A673 (cell line): ENCODE results near the gene EIF4G1. TPM values are rescaled to one million over a fixed set of nuclear protein-coding genes. Genes with fewer than 3 reads are reported as not detected.

Source experiments
- BruUV-seq: library from RNA; stranded (reverse); fragments of 400-500 nt; replicated peaks from 2 replicates; lab custom pipeline; 2021; lab: Mats Ljungman, UMichigan
- CTCF ChIA-PET: fragments of 300-600 bp; sonication (Branson Sonifier 250); formaldehyde crosslinking; loops from one replicate; lab custom pipeline; 2022; ENCODE audit warnings: antibody characterized with exemption; lab: Charles Lee
- POLR2A ChIA-PET: fragments of 300-600 bp; sonication (Branson Sonifier 250); formaldehyde crosslinking; loops from one replicate; lab custom pipeline; 2022; ENCODE audit warnings: antibody characterized with exemption; ENCODE audit not compliant: low non-redundant PET; lab: Charles Lee
- DNase-seq: peaks from one replicate; pipeline ENCODE4 v3.0.0-alpha.2; 2015; ENCODE audit warnings: low spot score
- H3K27ac ChIP-seq: fragments of 200-600 bp; sonication (generic); 2 replicates; pipeline ENCODE4 v1.5.1; 2016; ENCODE audit warnings: mixed run types, low read depth, mild to moderate bottlenecking, mixed read lengths, antibody characterized with exemption, low read length; ENCODE audit not compliant: poor library complexity, severe bottlenecking
- H3K27me3 ChIP-seq: fragments of 200-600 bp; sonication (generic); replicated peaks from 2 replicates; pipeline ENCODE4 v1.6.1; 2017; ENCODE audit warnings: mixed run types, low read depth, mild to moderate bottlenecking, mixed read lengths, antibody characterized with exemption, low read length; ENCODE audit not compliant: insufficient read depth, poor library complexity
- H3K36me3 ChIP-seq: fragments of 200-600 bp; sonication (generic); 2 replicates; pipeline ENCODE4 v1.6.1; 2016; ENCODE audit warnings: mixed run types, mild to moderate bottlenecking, mixed read lengths, antibody characterized with exemption, low read length; ENCODE audit not compliant: insufficient read depth, poor library complexity, severe bottlenecking
- H3K4me1 ChIP-seq: fragments of 200-600 bp; sonication (generic); 2 replicates; pipeline ENCODE4 v1.6.1; 2017; ENCODE audit warnings: mixed run types, mild to moderate bottlenecking, mixed read lengths, antibody characterized with exemption, low read length; ENCODE audit not compliant: insufficient read depth, poor library complexity, severe bottlenecking
- H3K4me3 ChIP-seq: fragments of 200-600 bp; sonication (generic); 2 replicates; pipeline ENCODE4 v1.5.1; 2016; ENCODE audit warnings: low read depth, mixed run types, mild to moderate bottlenecking, mixed read lengths, low read length; ENCODE audit not compliant: poor library complexity, severe bottlenecking
- H3K9me3 ChIP-seq: fragments of 200-600 bp; sonication (generic); 2 replicates; pipeline ENCODE4 v1.6.1; 2016; ENCODE audit warnings: mixed run types, low read depth, mild to moderate bottlenecking, mixed read lengths, antibody characterized with exemption, low read length; ENCODE audit not compliant: poor library complexity, severe bottlenecking
- CTCF ChIP-seq: fragments of 300-800, 200-600 bp; sonication (generic); conservative IDR thresholded peaks from 2 replicates; pipeline ENCODE4 v1.5.1; 2017; ENCODE audit warnings: low read depth, mild to moderate bottlenecking, antibody characterized with exemption, low read length, moderate library complexity, mixed read lengths
- EZH2 ChIP-seq: fragments of 200-600 bp; sonication (generic); IDR thresholded peaks from 2 replicates; pipeline ENCODE4 v1.6.1; 2017; ENCODE audit warnings: borderline replicate concordance, low read depth, mild to moderate bottlenecking, mixed read lengths, antibody characterized with exemption, low read length; ENCODE audit not compliant: poor library complexity, severe bottlenecking
- intact Hi-C: fragments of 100-400 bp; cut with micrococcal nuclease; formaldehyde crosslinking; loops from one replicate; pipeline ENCODE4 v1.10.0; 2022; ENCODE audit not compliant: unreplicated experiment
- total RNA-seq: library from RNA; stranded (reverse); gene quantifications from 2 replicates; pipeline ENCODE4 v1.2.3, GENCODE V29; 2021

Gene EIF4G1
- total RNA-seq, 1 experiment from 2014 or later: 559 TPM

GRCh38 chr3:184357248-184358123 is 43.1 kb downstream of the EIF4G1 start:
- DNase-seq: no peak
- H3K27ac ChIP-seq: no peak overlapping the region

GRCh38 chr3:184358124-184358767 is 43.8 kb downstream of the EIF4G1 start:
- BruUV-seq: no TSS peak
- H3K27me3 ChIP-seq: no peaks in the 10 kb centered on the region
- CTCF ChIA-PET: no interaction called here
- POLR2A ChIA-PET: no interaction called here
- no peaks in the 10 kb centered on the region for H3K36me3 ChIP-seq
- TF ChIP-seq EZH2 (no peak), CTCF (no peak)
- no peak overlapping the region for H3K27ac ChIP-seq
- intact Hi-C loops: no loop called here
- H3K9me3 ChIP-seq: no peaks in the 10 kb centered on the region
- peaks cover 11% of the 10 kb centered on the region for H3K4me1 ChIP-seq
- H3K4me3 ChIP-seq: no peak overlapping the region
- no peak for DNase-seq

More at GRCh38 chr3:184357248-184358123, 43.1 kb downstream of the EIF4G1 start:
- POLR2A ChIA-PET: no interaction called here
- BruUV-seq: no TSS peak
- no peaks in the 10 kb centered on the region for H3K9me3 ChIP-seq
- H3K4me1 ChIP-seq: peaks cover 11% of the 10 kb centered on the region
- intact Hi-C loops: no loop called here
- CTCF ChIA-PET: interaction anchor here (0.6 kb wide), 1 partner anchor 462 kb away, joined by 7 read pairs; no protein-coding TSS in a partner anchor
- TF ChIP-seq CTCF (no peak), EZH2 (no peak)
- no peaks in the 10 kb centered on the region for H3K27me3 ChIP-seq
- H3K36me3 ChIP-seq: peaks cover under 1% of the 10 kb centered on the region
- H3K4me3 ChIP-seq: no peak overlapping the region

GRCh38 chr3:184358921-184359350 is 44.5 kb downstream of the EIF4G1 start:
- POLR2A ChIA-PET: no interaction called here
- intact Hi-C loops: no loop called here
- no peak for DNase-seq
- TF ChIP-seq CTCF: no peak
- no peak for TF ChIP-seq EZH2
- H3K4me3 ChIP-seq: no peak overlapping the region
- BruUV-seq: no TSS peak
- CTCF ChIA-PET: no interaction called here
- H3K27me3 ChIP-seq: no peaks in the 10 kb centered on the region
- no peak overlapping the region for H3K27ac ChIP-seq
- peaks cover 11% of the 10 kb centered on the region for H3K4me1 ChIP-seq
- H3K36me3 ChIP-seq: no peaks in the 10 kb centered on the region
- H3K9me3 ChIP-seq: no peaks in the 10 kb centered on the region
